HepG2 (cell line): ENCODE results near the gene RTF1. TPM values are rescaled to one million over a fixed set of nuclear protein-coding genes. Genes with fewer than 3 reads are reported as not detected.

Source experiments
- ATRX ChIP-seq: sonication (generic); formaldehyde crosslinking; IDR thresholded peaks from 2 replicates; pipeline ENCODE4 v1.4.0; 2020; ENCODE audit warnings: missing genetic modification reagents, borderline replicate concordance
- BRCA1 ChIP-seq: sonication (generic); formaldehyde crosslinking; IDR thresholded peaks from 2 replicates; pipeline ENCODE4 v1.4.0; 2020; ENCODE audit warnings: missing genetic modification reagents
- DNMT1 ChIP-seq: sonication (generic); formaldehyde crosslinking; IDR thresholded peaks from 2 replicates; pipeline ENCODE4 v1.5.1; 2020; ENCODE audit warnings: mild to moderate bottlenecking, missing genetic modification reagents
- GLI4 ChIP-seq: sonication (generic); formaldehyde crosslinking; IDR thresholded peaks from 2 replicates; pipeline ENCODE4 v1.5.1; 2020; ENCODE audit warnings: missing genetic modification reagents, mild to moderate bottlenecking, moderate library complexity, borderline replicate concordance
- HES4 ChIP-seq: sonication (generic); formaldehyde crosslinking; IDR thresholded peaks from 2 replicates; pipeline ENCODE4 v1.9.0; 2021; ENCODE audit warnings: mild to moderate bottlenecking, missing genetic modification reagents, borderline replicate concordance
- HOXA3 ChIP-seq: sonication (generic); formaldehyde crosslinking; IDR thresholded peaks from 2 replicates; pipeline ENCODE4 v1.5.0; 2020; ENCODE audit warnings: missing genetic modification reagents
- MAFF ChIP-seq: IDR thresholded peaks from 2 replicates; pipeline ENCODE4 v1.6.1; 2011; ENCODE audit warnings: low read depth, low read length, improper control_type of control experiment
- MLX ChIP-seq: IDR thresholded peaks from 2 replicates; pipeline ENCODE4 v1.6.1; 2016
- PAXIP1 ChIP-seq: sonication (generic); formaldehyde crosslinking; conservative IDR thresholded peaks from 2 replicates; pipeline ENCODE4 v1.4.0; 2020; ENCODE audit warnings: mild to moderate bottlenecking, missing genetic modification reagents, moderate library complexity
- PRDM4 ChIP-seq: sonication (generic); formaldehyde crosslinking; IDR thresholded peaks from 2 replicates; pipeline ENCODE4 v1.9.0; 2021; ENCODE audit warnings: missing genetic modification reagents, borderline replicate concordance
- ZBTB49 ChIP-seq: sonication (generic); formaldehyde crosslinking; IDR thresholded peaks from 2 replicates; pipeline ENCODE4 v1.4.0; 2020; ENCODE audit warnings: missing genetic modification reagents, borderline replicate concordance
- ZNF326 ChIP-seq: sonication (generic); formaldehyde crosslinking; IDR thresholded peaks from 2 replicates; pipeline ENCODE4 v1.4.0; 2020; ENCODE audit warnings: missing genetic modification reagents, borderline replicate concordance
- ZNF484 ChIP-seq: sonication (generic); formaldehyde crosslinking; IDR thresholded peaks from 2 replicates; pipeline ENCODE4 v1.5.1; 2020; ENCODE audit warnings: mild to moderate bottlenecking, low read depth, missing genetic modification reagents, borderline replicate concordance
- polyA plus RNA-seq, 8 experiments: library from polyadenylated mRNA; depleted of rRNA in 3 of 8; stranded (reverse) in 7 of 8; unstranded in 1 of 8; fragments of >200 nt; fragmentation: Illumina TruSeq in 4 of 8; extraction: Trizol in 4 of 8; gene quantifications; 2 replicates each; pipeline versions ENCODE4 v1.2.1 to v1.2.3, GENCODE V29; 2011 to 2016; ENCODE audit warnings: low read depth in 4 of 8, missing spikeins in 1 of 8, mixed read lengths in 1 of 8; ENCODE audit not compliant: insufficient read depth in 1 of 8
- total RNA-seq, 5 experiments: library from RNA; depleted of rRNA; stranded (reverse); fragments of >200 nt; fragmentation: Illumina TruSeq; extraction: Trizol; gene quantifications; 2 replicates each; pipeline ENCODE4 v1.2.3, GENCODE V29; 2016; ENCODE audit warnings: low read depth in 1 of 5
- TF ChIP-seq, protein P1 (sequence below): sonication (generic); formaldehyde crosslinking; IDR thresholded peaks from 2 replicates; pipeline ENCODE4 v1.5.0; 2020; ENCODE audit warnings: mild to moderate bottlenecking, missing genetic modification reagents, borderline replicate concordance

Gene RTF1
- total and polyA plus RNA-seq, 2 of the 13 experiments (the other 11 are each of a cell fraction or from before 2014, with no cell fraction given) = 13.9 to 17.9 TPM

- TF ChIP-seq, protein P1, sequence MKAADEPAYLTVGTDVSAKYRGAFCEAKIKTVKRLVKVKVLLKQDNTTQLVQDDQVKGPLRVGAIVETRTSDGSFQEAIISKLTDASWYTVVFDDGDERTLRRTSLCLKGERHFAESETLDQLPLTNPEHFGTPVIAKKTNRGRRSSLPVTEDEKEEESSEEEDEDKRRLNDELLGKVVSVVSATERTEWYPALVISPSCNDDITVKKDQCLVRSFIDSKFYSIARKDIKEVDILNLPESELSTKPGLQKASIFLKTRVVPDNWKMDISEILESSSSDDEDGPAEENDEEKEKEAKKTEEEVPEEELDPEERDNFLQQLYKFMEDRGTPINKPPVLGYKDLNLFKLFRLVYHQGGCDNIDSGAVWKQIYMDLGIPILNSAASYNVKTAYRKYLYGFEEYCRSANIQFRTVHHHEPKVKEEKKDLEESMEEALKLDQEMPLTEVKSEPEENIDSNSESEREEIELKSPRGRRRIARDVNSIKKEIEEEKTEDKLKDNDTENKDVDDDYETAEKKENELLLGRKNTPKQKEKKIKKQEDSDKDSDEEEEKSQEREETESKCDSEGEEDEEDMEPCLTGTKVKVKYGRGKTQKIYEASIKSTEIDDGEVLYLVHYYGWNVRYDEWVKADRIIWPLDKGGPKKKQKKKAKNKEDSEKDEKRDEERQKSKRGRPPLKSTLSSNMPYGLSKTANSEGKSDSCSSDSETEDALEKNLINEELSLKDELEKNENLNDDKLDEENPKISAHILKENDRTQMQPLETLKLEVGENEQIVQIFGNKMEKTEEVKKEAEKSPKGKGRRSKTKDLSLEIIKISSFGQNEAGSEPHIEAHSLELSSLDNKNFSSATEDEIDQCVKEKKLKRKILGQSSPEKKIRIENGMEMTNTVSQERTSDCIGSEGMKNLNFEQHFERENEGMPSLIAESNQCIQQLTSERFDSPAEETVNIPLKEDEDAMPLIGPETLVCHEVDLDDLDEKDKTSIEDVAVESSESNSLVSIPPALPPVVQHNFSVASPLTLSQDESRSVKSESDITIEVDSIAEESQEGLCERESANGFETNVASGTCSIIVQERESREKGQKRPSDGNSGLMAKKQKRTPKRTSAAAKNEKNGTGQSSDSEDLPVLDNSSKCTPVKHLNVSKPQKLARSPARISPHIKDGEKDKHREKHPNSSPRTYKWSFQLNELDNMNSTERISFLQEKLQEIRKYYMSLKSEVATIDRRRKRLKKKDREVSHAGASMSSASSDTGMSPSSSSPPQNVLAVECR = peak; percentile 14; the same call in 1 of the 2 replicates
- no peak for TF ChIP-seq MLX (CRISPR knock-in tag)
- TF ChIP-seq MAFF = no peak
- TF ChIP-seq PAXIP1 (CRISPR knock-in tag) = no peak
- TF ChIP-seq HOXA3 (CRISPR knock-in tag) = no peak; the same call in 1 of the 2 replicates
- TF ChIP-seq HES4 (CRISPR knock-in tag) = 0 out of 2 replicates have a peak, but pooled peaks have one; percentile 78
- no peak for TF ChIP-seq PRDM4
- TF ChIP-seq BRCA1 = no peak; the same call in 1 of the 2 replicates
- no peak for TF ChIP-seq GLI4 (CRISPR knock-in tag)
- TF ChIP-seq DNMT1 (CRISPR knock-in tag) = no peak
- TF ChIP-seq ZNF326 = no peak
- TF ChIP-seq ZNF484 (CRISPR knock-in tag) = no peak
- TF ChIP-seq ZBTB49 = no peak
- TF ChIP-seq ATRX (CRISPR knock-in tag) = no peak
Measured at GRCh38 chr15:41417418-41418195, 712 bp downstream of the RTF1 start (continued).
